SK-N-SH treated with all-trans-retinoic acid at 6 μM for 48 hours (cell line): ENCODE data around the gene SLC25A20.

Experiments
- ATAC-seq: fragments of 200-7000 bp; cut with Tn5 transposase; 3 replicates; pipeline ENCODE4 v1.9.1; 2020; ENCODE audit warnings: mild to moderate bottlenecking, moderate library complexity
- BACH2 ChIP-seq: fragments of 250-450 bp; sonication (Bioruptor Pico); IDR thresholded peaks from 2 replicates; pipeline ENCODE4 v1.9.0; 2021; ENCODE audit warnings: mild to moderate bottlenecking, borderline replicate concordance
- ESRRG ChIP-seq: fragments of 250-450 bp; sonication (Bioruptor Pico); IDR thresholded peaks from 2 replicates; pipeline ENCODE4 v1.6.1; 2021; ENCODE audit warnings: mild to moderate bottlenecking
- ISL1 ChIP-seq: fragments of 250-450 bp; sonication (Bioruptor Pico); IDR thresholded peaks from 2 replicates; pipeline ENCODE4 v2.1.2; 2022; ENCODE audit warnings: mild to moderate bottlenecking, moderate library complexity
- OSR1 ChIP-seq: fragments of 250-450 bp; sonication (Bioruptor Pico); IDR thresholded peaks from 2 replicates; pipeline ENCODE4 v1.8.0; 2022; ENCODE audit warnings: moderate library complexity, mild to moderate bottlenecking, inconsistent platforms
- PPARA ChIP-seq: fragments of 250-450 bp; sonication (Bioruptor Pico); IDR thresholded peaks from 2 replicates; pipeline ENCODE4 v1.5.0; 2020; ENCODE audit warnings: mild to moderate bottlenecking, borderline replicate concordance
- RARB ChIP-seq: fragments of 250-450 bp; sonication (Bioruptor Pico); IDR thresholded peaks from 2 replicates; pipeline ENCODE4 v1.8.0; 2021; ENCODE audit warnings: mild to moderate bottlenecking, moderate library complexity
- SNAI2 ChIP-seq: fragments of 250-450 bp; sonication (Bioruptor Pico); IDR thresholded peaks from 2 replicates; pipeline ENCODE4 v1.5.0; 2020; ENCODE audit warnings: mild to moderate bottlenecking, moderate library complexity
- TCF4 ChIP-seq: fragments of 250-450 bp; sonication (Bioruptor Pico); IDR thresholded peaks from 2 replicates; pipeline ENCODE4 v1.8.0; 2021; ENCODE audit warnings: mild to moderate bottlenecking, moderate library complexity, borderline replicate concordance
- TSHZ2 ChIP-seq: fragments of 250-450 bp; sonication (Bioruptor Pico); IDR thresholded peaks from 2 replicates; pipeline ENCODE4 v1.5.0; 2020; ENCODE audit warnings: mild to moderate bottlenecking, moderate library complexity
- ZFP3 ChIP-seq: fragments of 250-450 bp; sonication (Bioruptor Pico); IDR thresholded peaks from 2 replicates; pipeline ENCODE4 v1.5.0; 2020; ENCODE audit warnings: mild to moderate bottlenecking, moderate library complexity
- ZFP30 ChIP-seq: fragments of 450-650 bp; formaldehyde crosslinking; IDR thresholded peaks from 2 replicates; pipeline ENCODE4 v1.5.0; 2022; ENCODE audit warnings: mild to moderate bottlenecking, moderate library complexity
- ZNF565 ChIP-seq: fragments of 450-650 bp; formaldehyde crosslinking; conservative IDR thresholded peaks from 2 replicates; pipeline ENCODE4 v1.5.0; 2020; ENCODE audit warnings: low read depth, mild to moderate bottlenecking, moderate library complexity
- ZNF70 ChIP-seq: fragments of 450-650 bp; formaldehyde crosslinking; IDR thresholded peaks from 2 replicates; pipeline ENCODE4 v1.5.0; 2020; ENCODE audit warnings: mild to moderate bottlenecking, moderate library complexity
- ZNF8 ChIP-seq: fragments of 450-650 bp; formaldehyde crosslinking; IDR thresholded peaks from 2 replicates; pipeline ENCODE4 v1.5.0; 2020; ENCODE audit warnings: mild to moderate bottlenecking, moderate library complexity
- TF ChIP-seq, protein P1 (sequence below): fragments of 250-450 bp; sonication (Bioruptor Pico); IDR thresholded peaks from 2 replicates; pipeline ENCODE4 v1.8.0; 2021; ENCODE audit warnings: low read depth, mild to moderate bottlenecking, moderate library complexity, borderline replicate concordance
- TF ChIP-seq, protein P2 (sequence below): fragments of 250-450 bp; sonication (Bioruptor Pico); IDR thresholded peaks from 2 replicates; pipeline ENCODE4 v1.5.1; 2021; ENCODE audit warnings: mild to moderate bottlenecking, moderate library complexity
- TF ChIP-seq, protein P3 (sequence below): fragments of 250-450 bp; sonication (Bioruptor Pico); IDR thresholded peaks from 2 replicates; pipeline ENCODE4 v1.5.1; 2020; ENCODE audit warnings: low read depth, mild to moderate bottlenecking, moderate library complexity

The SLC25A20 gene

DNA sequence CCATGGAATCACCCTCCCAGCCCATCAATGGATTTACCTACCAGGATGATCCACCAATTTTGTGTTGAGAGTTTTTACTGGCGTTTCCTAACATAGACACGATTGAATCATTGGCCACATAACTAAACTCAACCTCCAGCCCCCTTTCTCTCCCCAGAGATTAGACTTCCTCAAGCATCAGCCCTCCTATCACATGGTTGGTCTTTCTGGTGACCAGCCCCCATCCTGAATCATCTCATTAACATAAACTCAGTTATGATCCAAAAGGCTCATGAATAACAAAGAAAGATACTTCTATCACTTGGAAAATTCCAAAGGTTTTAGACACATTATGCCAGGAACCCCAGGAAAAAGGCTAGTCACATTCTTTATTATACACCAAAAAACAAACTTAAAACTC lies 72.2 kb downstream of the SLC25A20 start (continued):
- TF ChIP-seq, protein P1, sequence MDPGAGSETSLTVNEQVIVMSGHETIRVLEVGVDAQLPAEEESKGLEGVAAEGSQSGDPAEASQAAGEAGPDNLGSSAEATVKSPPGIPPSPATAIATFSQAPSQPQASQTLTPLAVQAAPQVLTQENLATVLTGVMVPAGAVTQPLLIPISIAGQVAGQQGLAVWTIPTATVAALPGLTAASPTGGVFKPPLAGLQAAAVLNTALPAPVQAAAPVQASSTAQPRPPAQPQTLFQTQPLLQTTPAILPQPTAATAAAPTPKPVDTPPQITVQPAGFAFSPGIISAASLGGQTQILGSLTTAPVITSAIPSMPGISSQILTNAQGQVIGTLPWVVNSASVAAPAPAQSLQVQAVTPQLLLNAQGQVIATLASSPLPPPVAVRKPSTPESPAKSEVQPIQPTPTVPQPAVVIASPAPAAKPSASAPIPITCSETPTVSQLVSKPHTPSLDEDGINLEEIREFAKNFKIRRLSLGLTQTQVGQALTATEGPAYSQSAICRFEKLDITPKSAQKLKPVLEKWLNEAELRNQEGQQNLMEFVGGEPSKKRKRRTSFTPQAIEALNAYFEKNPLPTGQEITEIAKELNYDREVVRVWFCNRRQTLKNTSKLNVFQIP (CRISPR knock-in tag) = no peak
- TF ChIP-seq OSR1 (CRISPR knock-in tag) (no peak), BACH2 (CRISPR knock-in tag) (no peak), PPARA (no peak), ZNF565 (CRISPR knock-in tag) (no peak), ISL1 (CRISPR knock-in tag) (no peak), TCF4 (no peak), ZFP30 (CRISPR knock-in tag) (no peak), RARB (CRISPR knock-in tag) (no peak)
- TF ChIP-seq, protein P2, sequence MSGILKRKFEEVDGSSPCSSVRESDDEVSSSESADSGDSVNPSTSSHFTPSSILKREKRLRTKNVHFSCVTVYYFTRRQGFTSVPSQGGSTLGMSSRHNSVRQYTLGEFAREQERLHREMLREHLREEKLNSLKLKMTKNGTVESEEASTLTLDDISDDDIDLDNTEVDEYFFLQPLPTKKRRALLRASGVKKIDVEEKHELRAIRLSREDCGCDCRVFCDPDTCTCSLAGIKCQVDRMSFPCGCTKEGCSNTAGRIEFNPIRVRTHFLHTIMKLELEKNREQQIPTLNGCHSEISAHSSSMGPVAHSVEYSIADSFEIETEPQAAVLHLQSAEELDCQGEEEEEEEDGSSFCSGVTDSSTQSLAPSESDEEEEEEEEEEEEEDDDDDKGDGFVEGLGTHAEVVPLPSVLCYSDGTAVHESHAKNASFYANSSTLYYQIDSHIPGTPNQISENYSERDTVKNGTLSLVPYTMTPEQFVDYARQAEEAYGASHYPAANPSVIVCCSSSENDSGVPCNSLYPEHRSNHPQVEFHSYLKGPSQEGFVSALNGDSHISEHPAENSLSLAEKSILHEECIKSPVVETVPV = no peak

GRCh38 chr3:48820612-48821324 lies 77.9 kb downstream of the SLC25A20 start:
- TF ChIP-seq ZFP30 (CRISPR knock-in tag) (no peak), SNAI2 (CRISPR knock-in tag) (no peak), ISL1 (CRISPR knock-in tag) (no peak), ZFP3 (CRISPR knock-in tag) (no peak), ZNF8 (no peak), ZNF70 (CRISPR knock-in tag) (no peak), TSHZ2 (CRISPR knock-in tag) (no peak), RARB (CRISPR knock-in tag) (no peak), ESRRG (CRISPR knock-in tag) (no peak)
- TF ChIP-seq, protein P1 (CRISPR knock-in tag) = no peak
- peak; percentile 73 for ATAC-seq

- TF ChIP-seq, protein P2 = no peak
- TF ChIP-seq, protein P1 (CRISPR knock-in tag) = no peak
- TF ChIP-seq ZFP30 (CRISPR knock-in tag) = no peak
- no peak for TF ChIP-seq BACH2 (CRISPR knock-in tag)
- TF ChIP-seq, protein P3, sequence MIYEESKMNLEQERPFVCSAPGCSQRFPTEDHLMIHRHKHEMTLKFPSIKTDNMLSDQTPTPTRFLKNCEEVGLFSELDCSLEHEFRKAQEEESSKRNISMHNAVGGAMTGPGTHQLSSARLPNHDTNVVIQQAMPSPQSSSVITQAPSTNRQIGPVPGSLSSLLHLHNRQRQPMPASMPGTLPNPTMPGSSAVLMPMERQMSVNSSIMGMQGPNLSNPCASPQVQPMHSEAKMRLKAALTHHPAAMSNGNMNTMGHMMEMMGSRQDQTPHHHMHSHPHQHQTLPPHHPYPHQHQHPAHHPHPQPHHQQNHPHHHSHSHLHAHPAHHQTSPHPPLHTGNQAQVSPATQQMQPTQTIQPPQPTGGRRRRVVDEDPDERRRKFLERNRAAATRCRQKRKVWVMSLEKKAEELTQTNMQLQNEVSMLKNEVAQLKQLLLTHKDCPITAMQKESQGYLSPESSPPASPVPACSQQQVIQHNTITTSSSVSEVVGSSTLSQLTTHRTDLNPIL (CRISPR knock-in tag) = no peak
- TF ChIP-seq PPARA = no peak
- TF ChIP-seq RARB (CRISPR knock-in tag) = no peak
- TF ChIP-seq, all 23 proteins: peak for 0
- ATAC-seq = no peak
These were observed 79.2 kb downstream of the SLC25A20 start for GRCh38 chr3:48819234-48820221.
